ENCODE data around the gene AP2A2. TPM values are rescaled to one million over a fixed set of nuclear protein-coding genes. Genes with fewer than 3 reads are reported as not detected.

Gene AP2A2
- total RNA-seq, 4 donors from 2014 or later = 70.5 to 130 (median 102) TPM

- Histone ChIP-seq H3K27ac (no peak overlapping the region), H3K27me3 (no peaks in the 10 kb centered on the region), H3K9me3 (no peaks in the 10 kb centered on the region), H3K36me3 (peaks cover 0 to 46% (median 22%) of the 10 kb centered on the region in 4 donors), H3K4me3 (no peak overlapping the region), H3K4me1 (no peaks in the 10 kb centered on the region)
- no peak for DNase-seq
- 75 to 84% methylated on average over 1 to 21 of the region's 21 CpGs for WGBS, 2 donors (ENCODE audit: low coverage in 1 of 2)
- intact Hi-C loops (cut with DNase I; ENCODE audit: low total_unique reads) = no loop called here
- in situ Hi-C loops (cut with MboI; ENCODE audit: low pct_ligation_motif_present in 1 of 4, low pct_unique_long_range_greater_than_20kb in 1 of 4, low sequenced_read_pairs in 3 of 4) = no loop called here
- TF ChIP-seq POLR2AphosphoS5 (IDR thresholded peaks at IDR 0.05) (no peak), CTCF (IDR thresholded peaks at IDR 0.05) (no peak)
These were observed 80.3 kb downstream of the AP2A2 start for GRCh38 chr11:1005928-1006327.

GRCh38 chr11:1006762-1007161, 81.1 kb downstream of the AP2A2 start:
- Histone ChIP-seq H3K27ac (no peak overlapping the region), H3K27me3 (no peaks in the 10 kb centered on the region), H3K4me3 (no peak overlapping the region), H3K9me3 (no peaks in the 10 kb centered on the region), H3K36me3 (peaks cover 0 to 52% (median 25%) of the 10 kb centered on the region in 4 donors), H3K4me1 (no peaks in the 10 kb centered on the region)
- in situ Hi-C loops (cut with MboI; ENCODE audit: low pct_ligation_motif_present in 1 of 4, low pct_unique_long_range_greater_than_20kb in 1 of 4, low sequenced_read_pairs in 3 of 4) (no loop called here), intact Hi-C loops (cut with DNase I; ENCODE audit: low total_unique reads) (no loop called here)
- TF ChIP-seq EP300 (IDR thresholded peaks at IDR 0.05; ENCODE audit: low read depth) (no peak), CTCF (IDR thresholded peaks at IDR 0.05) (no peak), POLR2AphosphoS5 (IDR thresholded peaks at IDR 0.05) (no peak), POLR2A (IDR thresholded peaks at IDR 0.05) (no peak)
- WGBS, 2 donors (ENCODE audit: low coverage in 1 of 2) = 81 to 88% methylated on average over 4 to 13 of the region's 13 CpGs
- DNase-seq = no peak

GRCh38 chr11:1007279-1007678, 81.6 kb downstream of the AP2A2 start:
- Histone ChIP-seq H3K36me3 (peaks cover 0 to 56% (median 26%) of the 10 kb centered on the region in 4 donors), H3K9me3 (no peaks in the 10 kb centered on the region), H3K4me3 (no peak overlapping the region), H3K27me3 (no peaks in the 10 kb centered on the region), H3K4me1 (no peaks in the 10 kb centered on the region), H3K27ac (no peak overlapping the region)
- no peak for TF ChIP-seq POLR2AphosphoS5 (IDR thresholded peaks at IDR 0.05)
- WGBS, 2 donors (ENCODE audit: low coverage in 1 of 2) = 92% methylated on average over 10 of the region's 10 CpGs; no CpG with 5 or more reads in 1 of the 2 donors
- DNase-seq = no peak
- in situ Hi-C loops (cut with MboI; ENCODE audit: low pct_ligation_motif_present in 1 of 4, low pct_unique_long_range_greater_than_20kb in 1 of 4, low sequenced_read_pairs in 3 of 4) = no loop called here
- intact Hi-C loops (cut with DNase I; ENCODE audit: low total_unique reads) = no loop called here

- Histone ChIP-seq H3K4me3 (no peak overlapping the region), H3K9me3 (no peaks in the 10 kb centered on the region), H3K27ac (no peak overlapping the region), H3K36me3 (peaks cover 0 to 56% (median 24%) of the 10 kb centered on the region in 4 donors), H3K27me3 (no peaks in the 10 kb centered on the region), H3K4me1 (no peaks in the 10 kb centered on the region)
- 86 to 94% methylated on average over 4 to 38 of the region's 38 CpGs for WGBS, 2 donors (ENCODE audit: low coverage in 1 of 2)
- intact Hi-C loops (cut with DNase I; ENCODE audit: low total_unique reads) = no loop called here
- in situ Hi-C loops (cut with MboI; ENCODE audit: low pct_ligation_motif_present in 1 of 4, low pct_unique_long_range_greater_than_20kb in 1 of 4, low sequenced_read_pairs in 3 of 4) = no loop called here
- DNase-seq = no peak
- TF ChIP-seq CTCF (IDR thresholded peaks at IDR 0.05) (no peak), POLR2AphosphoS5 (IDR thresholded peaks at IDR 0.05) (no peak), POLR2A (IDR thresholded peaks at IDR 0.05) (no peak), EP300 (IDR thresholded peaks at IDR 0.05; ENCODE audit: low read depth) (no peak)
These were observed 82.5 kb downstream of the AP2A2 start for GRCh38 chr11:1008001-1008802.

- intact Hi-C loops (cut with DNase I; ENCODE audit: low total_unique reads) (no loop called here), in situ Hi-C loops (cut with MboI; ENCODE audit: low pct_ligation_motif_present in 1 of 4, low pct_unique_long_range_greater_than_20kb in 1 of 4, low sequenced_read_pairs in 3 of 4) (no loop called here)
- Histone ChIP-seq H3K9me3 (no peaks in the 10 kb centered on the region), H3K4me3 (no peak overlapping the region), H3K36me3 (peaks cover 0 to 56% (median 22%) of the 10 kb centered on the region in 4 donors), H3K4me1 (no peaks in the 10 kb centered on the region), H3K27ac (no peak overlapping the region), H3K27me3 (no peaks in the 10 kb centered on the region)
- WGBS, 2 donors (ENCODE audit: low coverage in 1 of 2) = 95% methylated on average over 11 of the region's 11 CpGs; no CpG with 5 or more reads in 1 of the 2 donors
- no peak for TF ChIP-seq EP300 (IDR thresholded peaks at IDR 0.05; ENCODE audit: low read depth)
- no peak for TF ChIP-seq POLR2A (IDR thresholded peaks at IDR 0.05)
- TF ChIP-seq POLR2AphosphoS5 (IDR thresholded peaks at IDR 0.05) = no peak
- no peak for TF ChIP-seq CTCF (IDR thresholded peaks at IDR 0.05)
- no peak for DNase-seq
These were observed 83.1 kb downstream of the AP2A2 start for GRCh38 chr11:1008803-1009145.
